SK-N-SH (cell line): Measurements from ENCODE around the gene KCNH3.
"Not testable (repeated sequence)": the region's sequence is repeated elsewhere in the genome, so short reads cannot be mapped to it uniquely, and the experiment has no call there.

Experiments used
- CTCF ChIP-seq: fragments of 200-600 bp; sonication (generic); IDR thresholded peaks from 2 replicates; pipeline ENCODE4 v1.6.1; 2017; ENCODE audit warnings: antibody characterized with exemption, mild to moderate bottlenecking, moderate library complexity
- EP300 ChIP-seq, 2 experiments: IDR thresholded peaks; 2 replicates each; pipeline versions ENCODE4 v1.4.0 to v1.6.1; 2012; ENCODE audit warnings: borderline replicate concordance in 1 of 2, low read depth in 1 of 2, low read length in 1 of 2
- PBX3 ChIP-seq: IDR thresholded peaks from 2 replicates; pipeline ENCODE4; 2012
- TCF12 ChIP-seq: IDR thresholded peaks from 2 replicates; pipeline ENCODE4 v1.4.0; 2012

- TF ChIP-seq EP300 (IDR thresholded peaks at IDR 0.05; ENCODE audit: borderline replicate concordance in 1 of 2, low read depth in 1 of 2, low read length in 1 of 2); TCF12; PBX3; CTCF: not testable (repeated sequence)
Observed at GRCh38 chr12:49509681-49510080, 29.1 kb upstream of the KCNH3 start.
